GM18517 (cell line): ENCODE measurements around the gene NFU1.
"Not testable (repeated sequence)": the region's sequence is repeated elsewhere in the genome, so short reads cannot be mapped to it uniquely, and the experiment has no call there.

ENCODE experiments used
- ATAC-seq: cut with Tn5 transposase; IDR thresholded peaks from one replicate; pipeline ENCODE4 v1.9.1; 2021; ENCODE audit warnings: mild to moderate bottlenecking, moderate library complexity; ENCODE audit not compliant: unreplicated experiment

NFU1 gene

DNA sequence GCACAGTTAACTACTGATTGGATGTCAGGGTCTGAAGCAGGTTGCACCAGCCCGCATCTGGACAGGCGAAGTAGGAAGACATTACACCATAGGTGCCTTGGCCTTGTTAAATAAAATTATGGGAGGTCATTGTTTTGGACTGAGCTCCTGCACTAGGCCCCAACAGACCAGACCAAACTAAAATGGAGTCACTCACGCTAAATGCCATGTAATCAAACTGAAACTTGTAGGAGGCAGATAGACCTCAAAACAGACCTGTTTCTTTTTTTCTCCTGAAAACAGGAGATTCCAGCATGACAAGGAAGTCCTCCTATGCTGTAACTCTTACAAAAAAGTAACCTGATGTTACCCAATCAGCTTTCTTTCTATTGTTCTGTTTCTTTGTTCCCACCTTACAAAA is 15.5 kb upstream of the NFU1 start:
- ATAC-seq, result no peak

DNA sequence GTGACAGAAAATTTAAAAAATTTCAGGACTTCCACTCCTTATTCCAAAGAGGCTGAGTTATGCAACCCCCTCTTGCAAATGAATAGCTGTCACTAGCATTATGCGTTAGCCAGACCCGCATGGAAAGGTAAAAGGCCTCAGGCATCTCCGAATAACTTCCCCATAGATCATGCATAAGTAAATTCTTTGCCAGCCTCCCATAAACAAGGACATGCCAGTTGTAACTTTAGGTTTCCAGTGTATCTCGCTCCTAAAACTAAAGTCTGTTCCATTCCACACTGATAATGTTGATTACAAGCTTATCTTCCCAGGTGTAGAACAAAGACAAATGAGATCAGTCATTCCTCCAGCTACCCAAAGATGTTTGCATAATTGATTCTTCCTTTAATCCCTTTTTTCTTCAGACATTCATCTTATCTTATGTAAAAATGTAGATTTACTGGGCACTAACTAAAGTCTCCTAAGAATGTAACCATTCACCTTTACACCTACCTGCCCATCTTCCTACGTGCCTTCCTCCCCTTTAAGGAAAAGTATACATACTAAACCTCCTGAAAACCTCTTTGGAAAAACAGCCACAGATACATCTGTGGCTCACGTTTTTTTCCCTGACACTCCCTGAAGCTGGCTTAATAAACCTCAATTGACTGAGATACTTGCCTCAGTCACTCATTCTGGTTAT is 13.6 kb upstream of the NFU1 start:
- no peak for ATAC-seq

DNA sequence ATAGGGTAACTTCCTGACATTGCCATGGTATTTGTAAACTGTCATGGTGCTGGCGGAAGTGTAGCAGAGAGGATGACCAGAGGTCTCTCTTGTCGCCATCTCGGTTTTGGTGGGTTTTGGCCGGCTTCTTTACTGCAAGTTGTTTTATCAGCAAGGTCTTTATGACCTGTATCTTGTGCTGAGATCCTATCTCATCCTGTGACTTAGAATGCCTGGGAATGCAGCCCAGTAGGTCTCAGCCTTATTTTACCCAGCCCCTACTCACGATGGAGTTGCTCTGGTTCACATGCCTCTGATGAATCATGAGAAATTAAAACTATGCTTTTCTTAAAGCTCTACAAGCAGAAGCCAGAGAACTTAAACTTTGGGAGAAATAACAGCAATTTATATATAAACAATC is 12.7 kb upstream of the NFU1 start:
- ATAC-seq, result no peak

DNA sequence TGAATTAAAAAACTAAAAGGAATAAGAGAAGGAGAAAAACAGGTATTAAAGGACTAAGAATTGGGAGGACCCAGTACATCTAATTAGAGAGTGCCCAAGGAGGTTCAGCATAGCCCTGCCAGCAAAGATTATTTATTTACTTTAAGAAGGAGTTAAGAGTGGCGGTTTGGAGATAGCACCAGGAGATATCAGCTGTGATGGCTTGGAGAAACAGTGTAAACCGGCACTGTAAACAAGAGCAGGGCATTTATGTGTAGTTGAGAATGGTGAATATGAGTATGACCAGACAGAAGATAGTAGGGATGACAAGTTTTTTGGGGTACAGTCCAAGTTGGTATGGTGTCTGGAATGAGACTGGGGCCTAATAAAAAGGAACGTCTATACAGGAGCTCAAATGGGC is 6.4 kb upstream of the NFU1 start:
- ATAC-seq, result not testable (repeated sequence)

DNA sequence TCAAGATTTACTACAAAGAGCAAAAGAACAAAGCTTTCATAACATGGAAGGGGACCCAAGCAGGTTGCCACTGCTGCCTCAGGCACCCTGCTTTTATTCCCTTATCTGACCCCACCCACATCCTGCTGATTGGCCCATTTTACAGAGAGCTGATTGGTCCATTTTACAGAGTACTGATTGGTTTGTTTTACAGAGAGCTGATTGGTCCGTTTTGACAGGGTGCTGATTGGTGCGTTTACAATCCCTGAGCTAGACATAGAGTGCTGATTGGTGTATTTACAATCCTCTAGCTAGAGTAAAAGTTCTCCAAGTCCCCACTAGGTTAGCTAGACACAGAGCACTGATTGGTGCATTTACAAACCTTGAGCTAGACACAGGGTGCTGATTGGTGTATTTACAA is 2.3 kb upstream of the NFU1 start:
- ATAC-seq, result not testable (repeated sequence)

DNA sequence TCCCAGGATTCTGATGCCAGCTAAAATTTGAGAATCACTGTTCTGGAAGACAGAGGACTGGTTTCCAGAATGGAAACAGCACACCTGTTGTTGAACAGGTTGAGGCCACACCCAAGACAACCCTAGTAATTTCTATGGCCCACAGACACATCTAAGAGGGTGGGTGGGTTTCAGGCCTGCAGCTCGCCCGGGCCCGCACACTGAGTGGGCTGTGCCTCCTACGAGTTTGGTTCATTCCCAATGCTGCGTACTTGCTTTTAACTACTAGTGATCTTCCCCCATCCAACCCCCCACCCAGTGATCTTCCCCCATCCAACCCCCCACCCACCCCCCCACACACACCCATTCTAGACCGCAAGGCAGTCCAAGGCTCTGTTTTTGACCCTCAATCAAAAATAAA is 1.3 kb upstream of the NFU1 start:
- ATAC-seq, result no peak

DNA sequence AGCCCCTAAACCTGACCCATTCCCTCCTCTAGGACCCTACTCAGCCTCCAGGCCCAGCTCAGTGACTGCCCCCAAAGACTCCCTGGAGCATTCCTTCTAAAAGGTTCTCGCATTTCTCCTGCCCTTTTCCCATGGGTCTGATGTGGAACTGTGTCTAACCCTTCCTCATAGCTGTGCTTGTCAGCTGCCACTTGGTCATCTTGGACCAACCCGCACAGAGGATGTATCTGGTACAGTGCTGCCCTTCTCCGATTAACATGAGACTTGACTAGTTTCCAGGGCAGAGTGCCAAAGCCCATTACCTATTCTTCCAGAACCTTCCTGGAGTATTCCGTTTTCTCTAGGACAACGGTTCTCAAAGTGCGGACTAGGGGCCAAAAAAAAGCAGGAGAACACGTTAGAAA is 518 bp upstream of the NFU1 start:
- ATAC-seq, result no peak

DNA sequence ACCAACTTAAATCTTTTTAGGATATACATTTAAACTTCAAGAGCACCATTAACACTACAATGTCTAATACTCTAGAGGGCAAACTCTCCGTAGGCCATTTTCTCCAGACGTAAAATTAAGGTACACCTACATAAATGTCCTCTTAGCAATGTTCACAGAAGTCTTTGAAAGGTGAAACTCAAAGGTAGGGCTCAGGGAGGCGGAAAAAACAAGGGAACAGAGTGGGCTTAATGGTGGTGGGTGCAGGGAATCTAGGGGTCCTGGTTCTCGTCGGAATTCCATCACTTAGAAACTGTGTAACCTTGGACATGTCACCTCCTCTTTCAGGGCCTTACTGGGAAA is 668 bp downstream of the NFU1 start:
- ATAC-seq, result peak; percentile 4

DNA sequence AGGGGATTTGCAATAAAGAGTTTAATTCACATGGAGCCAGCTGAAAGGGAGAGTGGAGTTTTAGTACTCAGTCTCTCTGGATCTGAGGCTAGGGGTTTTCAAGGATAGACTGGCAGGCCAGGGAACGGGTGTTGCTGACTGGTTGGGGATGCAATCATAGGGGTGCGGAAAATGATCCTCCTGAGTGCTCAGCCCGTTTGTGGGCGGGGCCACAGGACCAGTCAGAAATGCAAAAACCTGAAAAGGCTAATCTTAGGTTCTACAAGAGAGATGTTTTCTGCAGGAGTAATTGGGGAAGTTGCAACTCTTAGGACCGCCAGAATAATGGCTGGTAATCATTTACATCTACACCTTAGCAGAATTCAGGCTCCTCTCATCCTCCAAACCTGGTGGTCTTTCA is 2.5 kb downstream of the NFU1 start:
- no peak for ATAC-seq

DNA sequence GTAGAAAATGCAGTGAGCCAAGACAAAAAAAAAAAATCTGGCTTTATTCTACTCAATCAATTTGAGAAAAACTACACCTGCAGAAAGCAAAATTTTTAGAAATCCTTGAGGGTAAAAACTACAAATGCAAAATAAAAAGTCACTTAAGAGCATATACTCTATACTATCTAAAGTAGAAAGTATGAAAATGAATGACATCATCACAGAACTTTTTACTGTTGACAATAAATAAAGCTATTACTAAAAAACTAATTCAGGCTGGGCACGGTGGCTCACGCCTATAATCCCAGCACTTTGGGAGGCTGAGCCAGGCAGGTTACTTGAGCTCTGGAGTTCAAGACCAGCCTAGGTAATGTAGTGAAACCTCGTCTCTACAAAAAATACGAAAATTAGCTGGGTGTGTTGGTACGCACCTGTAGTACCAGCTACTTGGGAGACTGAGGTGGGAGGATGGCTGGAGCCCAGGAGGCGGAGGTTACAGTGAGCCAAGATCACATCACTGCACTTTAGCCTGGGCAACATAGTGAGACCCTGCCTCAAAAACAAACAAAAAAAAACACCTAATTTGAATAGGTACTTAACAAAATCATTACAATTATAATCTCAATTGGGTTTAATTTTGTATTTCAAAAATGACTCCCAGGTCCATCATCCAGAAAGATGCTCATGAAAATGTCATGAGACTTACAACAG is 7.6 kb downstream of the NFU1 start:
- ATAC-seq, result no peak

DNA sequence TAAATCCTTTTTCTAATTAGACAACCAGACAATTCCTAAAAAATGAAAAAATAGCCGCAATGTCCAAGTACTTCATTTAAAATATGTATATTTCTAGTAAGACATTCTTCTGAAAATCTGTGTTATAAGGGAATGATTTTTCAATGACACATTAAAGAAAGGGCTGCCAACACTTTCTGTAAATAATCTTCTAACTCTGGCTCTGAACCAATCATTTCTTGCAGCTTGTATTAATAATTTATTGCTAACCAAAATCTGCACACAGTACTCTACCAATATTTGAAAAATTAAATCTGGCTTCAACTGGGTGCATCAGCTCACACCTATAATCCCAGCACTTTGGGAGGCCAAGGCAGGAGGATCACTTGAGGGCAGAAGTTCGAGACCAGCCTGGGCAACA is 8.3 kb downstream of the NFU1 start:
- ATAC-seq, result no peak

DNA sequence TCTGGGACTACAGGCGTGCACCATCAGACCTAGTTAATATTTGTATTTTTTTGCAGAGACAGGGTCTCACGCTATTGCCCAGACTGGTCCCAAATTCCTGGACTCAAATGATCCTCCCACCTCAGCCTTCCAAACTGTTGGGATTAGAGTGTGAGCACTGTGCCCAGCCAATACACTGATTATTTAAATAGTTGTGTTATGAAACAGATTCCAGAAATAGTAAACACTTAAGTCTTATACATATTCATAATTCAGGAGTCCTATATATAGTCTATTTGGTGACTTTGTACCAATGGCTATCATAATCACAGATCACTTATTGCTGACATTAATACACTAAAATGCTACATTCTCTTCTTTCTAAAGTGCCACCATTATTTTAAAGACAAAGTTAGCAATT is 12.8 kb downstream of the NFU1 start:
- no peak for ATAC-seq

DNA sequence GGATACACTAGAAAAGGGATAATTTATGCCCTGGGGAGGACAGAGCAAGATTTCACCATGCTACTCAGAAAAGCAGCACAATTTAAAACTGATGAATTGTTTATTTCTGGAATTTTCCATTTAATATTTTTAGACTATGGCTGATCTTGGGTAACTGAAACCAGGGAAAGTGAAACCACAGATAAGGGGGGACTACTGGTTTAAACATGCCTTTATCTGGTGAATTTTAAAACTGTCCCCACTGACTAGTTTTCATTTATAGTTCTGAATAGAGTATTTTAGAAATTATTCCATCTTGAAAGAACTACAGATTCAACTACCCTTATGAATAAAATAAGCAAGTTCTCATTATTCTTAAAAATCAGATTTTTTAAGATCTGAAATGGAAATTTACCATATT is 15.0 kb downstream of the NFU1 start:
- ATAC-seq, result no peak

DNA sequence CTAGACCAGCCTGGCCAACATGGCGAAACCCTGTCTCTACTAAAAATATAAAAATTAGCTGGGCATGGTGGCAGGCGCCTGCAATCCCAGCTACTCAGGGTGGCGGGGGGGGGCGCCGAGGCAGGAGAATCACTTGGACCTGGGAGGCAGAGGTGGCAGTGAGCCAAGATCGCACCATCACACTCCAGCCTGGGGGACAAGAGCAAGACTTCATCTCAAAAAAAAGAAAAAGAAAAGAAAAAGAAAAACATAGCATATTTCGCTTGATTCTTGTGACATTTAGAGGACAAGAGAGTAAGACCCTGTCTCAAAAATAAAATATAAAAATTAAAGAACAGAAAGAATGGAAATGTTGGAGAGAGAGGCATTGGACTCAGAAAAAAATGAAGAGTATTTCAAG is 18.1 kb downstream of the NFU1 start:
- ATAC-seq, result not testable (repeated sequence)

DNA sequence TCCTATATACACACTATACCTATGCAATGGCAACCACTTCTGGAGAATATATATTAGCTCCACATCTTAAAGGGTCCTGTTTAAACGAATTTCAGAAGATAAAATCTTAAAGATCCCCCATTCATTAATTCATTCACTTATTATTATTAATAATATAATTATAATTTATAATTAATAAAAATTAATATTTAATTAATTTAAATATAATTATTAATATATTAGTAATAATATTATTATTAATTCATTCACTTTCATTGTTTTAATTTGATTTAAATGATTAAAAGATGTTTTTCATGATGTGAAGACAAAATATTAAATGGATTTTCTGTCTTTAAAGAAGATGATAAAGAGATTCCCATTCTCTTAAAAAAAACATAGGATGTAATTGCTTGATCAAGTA is 21.1 kb downstream of the NFU1 start:
- no peak for ATAC-seq

DNA sequence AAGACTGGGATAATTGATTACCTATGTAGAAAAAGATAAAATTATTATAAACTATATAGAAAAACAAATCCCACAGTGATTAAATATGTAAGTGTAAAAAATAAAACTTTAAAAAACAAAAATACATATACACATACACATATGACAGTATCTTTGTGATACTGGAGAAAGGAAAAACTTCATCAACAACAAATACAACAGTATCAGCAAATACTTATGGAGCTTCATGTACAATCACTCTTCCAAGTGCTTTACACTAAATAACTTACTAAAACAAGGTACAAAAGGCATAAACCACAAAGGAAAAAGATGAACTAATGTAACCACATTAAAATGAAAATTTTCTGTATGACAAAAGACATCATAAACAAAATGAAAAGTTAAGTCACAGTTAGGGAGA is 26.1 kb downstream of the NFU1 start:
- ATAC-seq, result no peak

DNA sequence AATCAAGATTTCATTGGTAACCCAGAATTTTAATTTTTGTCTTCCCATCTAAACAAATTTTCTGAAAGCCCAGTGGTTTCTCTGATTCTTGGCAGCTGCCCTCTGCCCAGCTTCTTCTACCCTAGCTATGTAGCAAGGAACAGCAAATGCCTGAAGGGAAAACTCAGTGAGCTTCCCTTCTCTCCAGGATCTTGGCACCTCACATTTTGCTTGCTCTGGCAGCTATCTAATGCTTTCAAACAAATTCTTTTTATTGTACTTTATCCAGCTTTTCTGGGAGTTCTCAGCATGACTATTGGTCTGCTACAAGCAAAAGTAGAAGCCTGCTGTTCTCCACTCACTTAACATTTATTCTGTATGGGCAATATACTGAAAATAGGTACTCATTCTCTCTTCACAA is 31.9 kb downstream of the NFU1 start:
- ATAC-seq, result no peak

DNA sequence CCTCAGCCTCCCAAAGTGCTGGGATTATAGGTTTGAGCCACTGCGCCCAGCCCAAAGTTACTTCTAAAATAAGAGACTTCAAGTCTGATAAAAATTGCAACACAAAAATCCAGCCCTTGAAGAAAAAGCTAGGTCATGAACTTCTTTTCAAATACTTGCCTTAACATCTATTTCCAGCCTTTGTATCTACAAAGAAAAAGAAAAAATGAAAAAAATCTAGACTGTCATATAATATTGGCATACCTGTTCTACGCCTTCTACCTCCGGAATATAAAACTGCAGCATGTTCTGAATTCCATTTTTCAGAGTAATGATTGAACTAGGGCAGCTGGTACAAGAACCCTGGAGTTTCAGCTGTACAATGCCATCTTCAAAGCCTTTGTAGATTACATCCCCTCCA is 37.1 kb downstream of the NFU1 start:
- no peak for ATAC-seq

DNA sequence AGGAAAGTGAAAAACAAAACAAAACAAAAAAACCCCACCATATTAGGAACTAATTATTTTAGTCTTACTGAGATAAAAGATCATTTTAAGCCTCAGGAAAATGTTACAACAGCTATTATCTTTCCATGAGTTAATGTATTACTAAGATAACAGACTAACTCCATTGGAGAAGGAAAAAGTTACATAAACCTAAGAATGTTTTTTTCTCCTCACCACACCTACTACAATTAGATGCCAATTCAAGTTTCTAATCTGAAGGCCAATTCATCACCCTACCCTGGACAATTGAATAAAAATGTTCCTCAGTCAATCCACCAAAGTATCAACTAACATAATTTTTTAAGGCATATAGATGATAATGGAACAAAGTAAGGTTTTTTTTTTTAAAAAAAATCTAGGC is 40.0 kb downstream of the NFU1 start:
- ATAC-seq, result no peak

DNA sequence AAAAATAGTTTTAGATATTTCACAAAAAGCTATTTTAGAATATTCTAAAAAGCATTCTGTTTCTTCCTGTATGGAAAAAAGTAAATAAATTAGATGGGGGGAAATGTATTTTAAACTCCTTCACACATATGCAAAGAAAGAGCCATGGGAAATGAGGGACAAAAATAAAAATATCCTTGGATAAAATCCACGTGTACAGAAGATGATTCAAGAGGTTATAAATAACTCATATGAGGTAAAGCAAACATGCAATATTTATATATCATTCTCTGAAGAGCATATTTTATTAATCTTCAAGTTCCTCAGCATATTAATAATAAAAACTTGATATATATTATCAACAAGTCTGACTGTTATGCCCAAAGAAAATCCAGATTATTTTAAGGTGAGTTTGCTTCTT is 41.4 kb downstream of the NFU1 start:
- ATAC-seq, result no peak

DNA sequence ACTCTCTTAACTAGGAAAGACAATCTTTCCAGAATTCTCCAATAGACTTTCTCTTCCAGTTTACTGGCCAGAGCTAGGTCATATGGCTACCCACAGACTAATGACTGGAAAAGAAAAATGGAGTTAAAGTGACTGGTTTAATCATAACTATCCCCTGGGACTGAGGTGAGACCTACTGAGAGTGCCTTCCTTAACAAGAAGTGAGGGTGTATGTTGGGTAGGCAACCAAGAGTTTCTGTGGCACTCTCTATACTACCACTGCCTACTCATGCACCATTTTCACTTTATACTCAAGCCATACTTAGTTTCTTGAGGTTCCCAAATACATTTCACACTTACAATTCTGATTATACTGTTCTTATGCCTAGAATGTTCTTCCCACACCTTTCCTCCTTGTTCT is 43.3 kb downstream of the NFU1 start:
- ATAC-seq, result no peak

DNA sequence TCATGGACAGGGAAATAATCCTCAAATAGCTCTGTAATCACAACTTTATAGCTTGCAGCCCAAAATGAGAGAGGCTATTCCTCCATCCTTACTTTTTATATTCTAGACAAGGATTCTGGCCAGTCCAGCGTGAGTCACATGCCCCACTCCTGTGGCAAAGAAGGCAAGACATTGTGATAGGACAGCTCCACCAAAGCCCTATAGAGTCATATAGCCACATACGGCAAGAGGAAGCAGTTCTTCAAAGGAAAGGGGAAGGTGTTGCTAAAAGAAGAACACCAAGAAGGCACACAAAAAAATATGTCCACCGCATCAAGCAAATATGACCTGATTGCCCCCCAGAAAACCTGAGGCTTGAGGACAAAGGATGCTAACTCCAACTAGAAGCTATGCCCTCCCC is 46.8 kb downstream of the NFU1 start:
- ATAC-seq, result no peak

DNA sequence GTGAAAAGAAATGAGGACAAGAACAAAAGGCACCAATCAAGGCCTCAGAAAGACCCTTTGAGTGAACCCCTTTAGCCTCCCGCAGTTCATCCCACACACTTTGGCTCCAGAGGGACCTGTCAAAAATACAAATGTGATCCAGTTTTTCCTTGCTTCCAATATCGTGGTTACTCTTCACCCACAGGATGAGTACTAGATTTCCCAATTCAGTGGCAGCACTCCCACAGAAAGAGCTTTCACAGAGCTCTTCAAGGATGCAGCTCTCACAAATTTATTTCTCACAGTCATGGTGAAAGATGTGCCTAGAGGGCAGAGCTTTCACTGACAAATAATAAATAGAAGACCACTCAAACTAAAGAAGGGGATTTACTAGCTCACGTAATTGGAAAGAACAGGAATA is 47.2 kb downstream of the NFU1 start:
- no peak for ATAC-seq
